HG03354 (cell line): Measurements from ENCODE around the gene SLC2A11.
A peak's percentile ranks its signal among the peaks of the same experiment; 100 is the strongest.
"Not testable (repeated sequence)": the region's sequence is repeated elsewhere in the genome, so short reads cannot be mapped to it uniquely, and the experiment has no call there.

Experiments
- ATAC-seq: cut with Tn5 transposase; IDR thresholded peaks from one replicate; pipeline ENCODE4 v1.9.1; 2021; ENCODE audit warnings: mild to moderate bottlenecking; ENCODE audit not compliant: unreplicated experiment, poor library complexity, severe bottlenecking

SLC2A11 gene

DNA sequence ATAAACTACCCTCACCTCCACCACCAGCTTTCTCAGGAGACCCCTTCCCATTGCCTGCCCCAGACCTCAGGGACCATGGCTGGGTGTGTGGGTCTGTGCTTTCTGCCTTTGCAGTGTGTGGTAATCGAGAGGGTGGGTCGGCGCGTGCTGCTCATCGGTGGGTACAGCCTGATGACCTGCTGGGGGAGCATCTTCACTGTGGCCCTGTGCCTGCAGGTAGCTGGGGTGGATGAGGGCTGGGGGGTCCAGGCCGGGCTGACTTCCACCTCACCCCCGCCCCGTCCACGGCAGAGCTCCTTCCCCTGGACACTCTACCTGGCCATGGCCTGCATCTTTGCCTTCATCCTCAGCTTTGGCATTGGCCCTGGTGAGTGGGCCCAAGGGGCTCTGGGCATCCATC, 26.0 kb downstream of the SLC2A11 start:
- no peak for ATAC-seq

DNA sequence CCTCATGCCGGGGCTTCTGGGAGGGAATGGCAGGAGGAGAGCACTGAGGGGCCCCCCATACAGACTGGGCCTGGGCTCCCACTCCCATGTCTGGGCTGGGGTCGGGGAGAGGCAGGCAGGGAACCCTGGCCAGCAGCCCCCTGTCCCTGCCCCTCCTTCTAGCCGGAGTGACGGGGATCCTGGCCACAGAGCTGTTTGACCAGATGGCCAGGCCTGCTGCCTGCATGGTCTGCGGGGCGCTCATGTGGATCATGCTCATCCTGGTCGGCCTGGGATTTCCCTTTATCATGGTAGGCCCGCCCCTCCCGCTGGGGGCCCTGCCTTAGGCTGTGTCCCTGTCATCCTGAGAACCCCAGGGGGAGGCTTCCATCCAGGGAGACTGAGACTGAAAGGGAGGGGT, 26.5 kb downstream of the SLC2A11 start:
- ATAC-seq = no peak

DNA sequence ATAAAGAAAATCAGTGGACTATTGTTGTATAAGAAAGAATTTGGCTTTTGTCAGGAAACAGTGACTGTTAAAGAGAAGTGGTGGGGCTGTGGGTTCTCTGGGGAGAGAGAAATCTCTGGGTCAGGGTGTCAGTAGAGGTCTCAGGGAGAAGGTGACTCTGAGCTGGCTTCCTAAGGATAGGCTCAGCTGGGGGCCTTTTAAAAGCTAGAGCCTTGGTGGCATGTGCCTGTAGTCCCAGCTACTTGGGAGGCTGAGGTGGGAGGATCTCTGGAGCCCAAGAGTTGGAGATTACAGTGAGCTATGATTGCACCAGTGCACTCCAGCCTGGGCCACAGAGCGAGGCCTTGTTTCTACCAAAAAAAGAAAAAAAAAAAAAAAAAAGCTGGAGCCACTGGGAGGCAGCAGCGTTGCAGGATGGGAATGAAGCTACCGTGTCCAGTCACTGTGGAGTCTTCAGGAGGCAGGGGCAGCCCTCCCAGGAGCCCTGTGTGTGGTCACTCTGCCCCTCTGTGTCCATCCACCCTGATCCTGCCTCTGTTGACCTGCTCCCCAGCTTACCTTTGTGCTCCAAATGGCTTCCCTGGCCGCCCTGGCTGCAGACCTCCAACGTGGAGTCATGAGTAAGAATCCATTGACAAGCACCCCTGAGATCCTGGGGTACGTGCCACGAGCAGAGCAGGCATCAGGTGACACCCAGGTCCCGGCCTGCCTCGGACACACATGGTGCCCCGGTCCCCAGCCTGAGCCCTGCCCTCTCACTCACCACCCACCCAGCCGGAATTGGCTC, 31.1 kb downstream of the SLC2A11 start:
- no peak for ATAC-seq

DNA sequence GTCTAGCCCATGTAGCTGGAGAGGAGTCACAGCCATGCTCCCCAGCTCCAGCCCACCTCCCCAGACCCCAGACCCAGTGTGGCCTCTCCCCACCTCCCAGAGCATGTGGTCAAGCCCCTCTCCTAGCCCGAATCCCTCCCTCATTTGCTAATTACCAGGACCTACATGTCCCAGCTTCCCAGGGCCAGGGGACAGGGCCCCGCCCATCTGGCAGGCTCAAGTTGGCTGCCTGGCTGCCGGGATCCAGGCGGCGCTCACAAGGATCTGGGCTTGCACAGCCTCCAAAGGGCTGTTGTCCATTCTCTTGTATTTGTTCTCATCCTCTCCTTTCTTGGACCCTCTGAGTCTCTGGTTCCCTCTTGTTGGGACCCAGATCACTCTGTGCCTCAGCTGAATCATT, 31.9 kb downstream of the SLC2A11 start:
- no peak for ATAC-seq

DNA sequence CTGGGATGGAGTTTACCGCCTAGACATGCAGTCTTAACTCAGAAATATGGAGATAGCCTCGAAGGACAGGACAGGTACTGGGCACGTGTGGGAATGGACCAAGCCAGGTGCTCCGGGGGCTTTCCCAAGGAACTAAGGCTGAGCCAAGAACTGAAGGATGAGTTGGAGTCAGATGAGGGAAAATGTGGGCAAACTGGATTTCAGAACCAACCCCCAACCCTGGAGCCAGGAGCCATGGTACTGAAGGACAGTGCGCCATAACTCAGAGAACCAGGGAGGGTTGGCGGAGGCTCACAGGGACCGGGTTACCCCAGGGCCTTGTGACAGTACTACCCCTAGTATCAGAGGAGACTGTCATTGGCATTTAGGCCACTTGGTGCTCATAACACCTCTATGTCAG, 34.1 kb downstream of the SLC2A11 start:
- no peak for ATAC-seq

DNA sequence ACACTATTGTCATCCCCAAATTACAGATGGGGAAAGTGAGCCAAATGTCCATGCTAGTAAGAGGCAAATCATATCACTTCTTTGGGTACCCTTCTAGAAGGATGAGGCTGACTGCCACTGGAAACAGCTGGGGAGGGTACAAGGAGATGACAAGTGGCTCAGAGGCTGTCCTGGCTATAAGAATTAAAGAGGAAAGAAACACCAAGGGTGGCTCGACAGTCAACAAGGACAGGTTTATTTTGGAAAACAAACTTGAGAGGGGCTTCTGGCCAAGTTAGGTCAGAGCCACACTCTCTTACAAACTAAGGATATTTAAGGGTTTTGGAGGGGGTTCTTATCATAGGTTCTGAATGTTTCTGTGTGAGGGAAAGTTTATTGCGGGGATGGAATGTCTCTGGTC, 34.5 kb downstream of the SLC2A11 start:
- ATAC-seq = no peak

DNA sequence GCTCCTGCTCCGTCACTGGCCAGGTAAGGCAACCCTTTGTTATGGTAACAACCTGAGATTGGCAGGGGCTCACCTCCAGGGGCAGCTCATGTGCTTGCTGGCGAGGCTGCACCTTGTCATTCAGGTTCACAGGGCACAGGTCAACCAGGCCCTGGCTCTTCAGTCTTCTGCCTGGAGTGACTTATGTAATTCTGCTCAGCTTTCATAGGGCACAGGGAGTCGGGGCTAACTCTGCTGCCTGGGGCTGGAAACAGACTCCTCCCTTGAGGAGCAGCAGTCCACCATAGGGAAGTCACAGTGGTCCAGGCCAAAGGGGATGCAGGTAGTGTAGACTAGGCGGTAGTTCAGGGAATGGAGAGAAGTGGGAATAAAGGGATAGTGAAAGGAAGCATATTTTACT, 35.0 kb downstream of the SLC2A11 start:
- no peak for ATAC-seq

DNA sequence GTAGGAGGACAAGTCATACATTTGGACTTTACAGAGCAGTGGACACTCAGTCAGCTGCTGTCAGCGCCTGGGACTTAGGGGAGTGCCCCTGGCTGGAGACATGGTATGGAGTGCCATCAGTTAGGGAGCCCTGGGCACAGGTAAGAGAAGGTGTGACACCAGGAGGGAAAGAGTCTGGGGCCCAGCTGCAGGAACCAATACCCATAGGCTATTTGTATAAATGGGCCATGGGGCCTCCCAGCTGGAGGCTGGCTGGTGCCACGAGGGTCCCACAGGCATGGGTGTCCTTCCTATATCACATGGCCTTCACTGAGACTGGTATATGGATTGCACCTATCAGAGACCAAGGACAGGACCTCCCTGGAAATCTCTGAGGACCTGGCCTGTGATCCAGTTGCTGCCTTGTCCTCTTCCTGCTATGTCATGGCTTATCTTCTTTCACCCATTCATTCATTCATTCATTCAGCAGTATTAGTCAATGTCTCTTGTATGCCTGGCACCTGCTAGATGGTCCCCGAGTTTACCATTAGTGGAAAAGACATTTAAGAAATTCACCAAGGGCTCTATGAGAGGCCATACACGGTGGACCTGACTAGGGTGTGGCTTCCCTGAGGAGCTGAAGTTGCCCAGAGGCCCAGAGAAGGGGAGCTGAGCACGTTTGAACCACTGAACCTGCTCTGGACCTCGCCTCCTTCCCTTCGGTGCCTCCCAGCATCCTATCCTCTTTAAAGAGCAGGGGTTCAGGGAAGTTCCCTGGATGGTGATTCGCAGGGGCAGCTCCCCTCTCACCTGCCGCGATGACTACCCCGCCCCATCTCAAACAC, 35.7 kb downstream of the SLC2A11 start:
- ATAC-seq = no peak

DNA sequence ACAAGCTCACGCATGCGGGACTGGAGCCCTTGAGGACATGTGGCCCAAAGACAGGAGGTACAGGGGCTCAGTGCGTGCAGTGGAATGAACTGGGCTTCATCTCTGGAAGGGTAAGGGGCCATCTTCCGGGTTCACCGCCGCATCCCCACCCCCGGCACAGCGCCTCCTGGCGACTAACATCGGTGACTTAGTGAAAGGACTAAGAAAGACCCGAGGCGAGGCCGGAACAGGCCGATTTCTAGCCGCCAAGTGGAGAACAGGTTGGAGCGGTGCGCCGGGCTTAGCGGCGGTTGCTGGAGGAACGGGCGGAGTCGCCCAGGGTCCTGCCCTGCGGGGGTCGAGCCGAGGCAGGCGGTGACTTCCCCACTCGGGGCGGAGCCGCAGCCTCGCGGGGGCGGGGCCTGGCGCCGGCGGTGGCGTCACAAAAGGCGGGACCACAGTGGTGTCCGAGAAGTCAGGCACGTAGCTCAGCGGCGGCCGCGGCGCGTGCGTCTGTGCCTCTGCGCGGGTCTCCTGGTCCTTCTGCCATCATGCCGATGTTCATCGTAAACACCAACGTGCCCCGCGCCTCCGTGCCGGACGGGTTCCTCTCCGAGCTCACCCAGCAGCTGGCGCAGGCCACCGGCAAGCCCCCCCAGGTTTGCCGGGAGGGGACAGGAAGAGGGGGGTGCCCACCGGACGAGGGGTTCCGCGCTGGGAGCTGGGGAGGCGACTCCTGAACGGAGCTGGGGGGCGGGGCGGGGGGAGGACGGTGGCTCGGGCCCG, 36.5 kb downstream of the SLC2A11 start, which contains the start of gene MIF:
Gene MIF, plus strand, starts transcription at position 439 of the 765 bp plus-strand sequence. Its CDS starts 92 bp downstream, at position 531.
- ATAC-seq = peak; percentile 87

DNA sequence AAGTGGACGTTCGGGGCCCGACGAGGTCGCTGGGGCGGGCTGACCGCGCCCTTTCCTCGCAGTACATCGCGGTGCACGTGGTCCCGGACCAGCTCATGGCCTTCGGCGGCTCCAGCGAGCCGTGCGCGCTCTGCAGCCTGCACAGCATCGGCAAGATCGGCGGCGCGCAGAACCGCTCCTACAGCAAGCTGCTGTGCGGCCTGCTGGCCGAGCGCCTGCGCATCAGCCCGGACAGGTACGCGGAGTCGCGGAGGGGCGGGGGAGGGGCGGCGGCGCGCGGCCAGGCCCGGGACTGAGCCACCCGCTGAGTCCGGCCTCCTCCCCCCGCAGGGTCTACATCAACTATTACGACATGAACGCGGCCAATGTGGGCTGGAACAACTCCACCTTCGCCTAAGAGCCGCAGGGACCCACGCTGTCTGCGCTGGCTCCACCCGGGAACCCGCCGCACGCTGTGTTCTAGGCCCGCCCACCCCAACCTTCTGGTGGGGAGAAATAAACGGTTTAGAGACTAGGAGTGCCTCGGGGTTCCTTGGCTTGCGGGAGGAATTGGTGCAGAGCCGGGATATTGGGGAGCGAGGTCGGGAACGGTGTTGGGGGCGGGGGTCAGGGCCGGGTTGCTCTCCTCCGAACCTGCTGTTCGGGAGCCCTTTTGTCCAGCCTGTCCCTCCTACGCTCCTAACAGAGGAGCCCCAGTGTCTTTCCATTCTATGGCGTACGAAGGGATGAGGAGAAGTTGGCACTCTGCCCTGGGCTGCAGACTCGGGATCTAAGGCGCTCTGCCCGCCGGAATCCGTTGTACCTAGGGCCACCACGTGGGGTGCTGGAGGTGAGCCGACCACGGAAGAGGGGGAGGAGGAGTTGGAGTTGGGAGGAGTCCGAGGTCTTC, 37.3 kb downstream of the SLC2A11 start:
- peak; percentile 37 for ATAC-seq

DNA sequence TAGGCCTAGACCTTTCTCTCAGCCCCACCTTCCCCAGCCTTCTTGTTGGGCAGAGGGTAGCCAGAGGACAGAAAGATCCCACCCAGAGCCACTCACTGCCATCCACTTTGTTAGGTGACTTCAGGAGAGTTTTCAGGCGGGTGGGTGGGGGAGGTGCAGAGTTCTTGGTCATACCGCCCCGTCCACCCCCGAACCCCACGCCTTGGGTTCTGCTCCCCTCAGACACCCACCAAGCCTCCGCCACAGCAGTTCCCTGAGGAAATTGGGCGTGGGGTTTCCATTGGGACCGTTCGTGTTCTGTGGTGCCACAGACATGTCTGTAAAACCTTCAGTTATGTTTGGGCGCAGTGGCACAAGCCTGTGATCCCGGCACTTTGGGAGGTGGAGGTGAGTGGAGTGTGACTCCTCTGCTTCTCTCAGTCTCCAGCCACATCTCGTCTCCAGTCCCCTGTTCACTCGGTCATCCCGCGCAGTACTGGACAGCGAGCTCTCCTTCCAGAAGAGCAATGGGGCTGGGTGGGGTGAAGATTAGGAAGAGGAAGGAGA, 38.0 kb downstream of the SLC2A11 start:
- ATAC-seq = no peak

DNA sequence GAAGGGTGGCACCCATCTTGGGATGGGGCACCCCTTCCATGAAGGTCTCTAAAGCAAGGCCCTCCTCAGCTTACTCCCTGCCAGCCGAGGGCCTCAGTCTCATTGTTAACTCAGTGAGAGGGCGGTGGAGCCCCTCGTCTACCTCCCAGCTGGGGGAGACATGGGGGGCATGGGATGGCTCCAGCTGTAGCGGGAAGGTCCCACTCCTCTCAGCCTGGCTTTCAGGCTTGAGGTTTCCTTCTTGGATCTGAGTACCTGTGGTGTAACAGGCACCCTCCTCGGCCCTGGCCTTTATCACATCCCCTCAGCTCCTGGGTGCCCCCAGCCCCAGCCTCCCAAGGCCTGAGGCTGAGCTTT, 38.5 kb downstream of the SLC2A11 start:
- no peak for ATAC-seq

DNA sequence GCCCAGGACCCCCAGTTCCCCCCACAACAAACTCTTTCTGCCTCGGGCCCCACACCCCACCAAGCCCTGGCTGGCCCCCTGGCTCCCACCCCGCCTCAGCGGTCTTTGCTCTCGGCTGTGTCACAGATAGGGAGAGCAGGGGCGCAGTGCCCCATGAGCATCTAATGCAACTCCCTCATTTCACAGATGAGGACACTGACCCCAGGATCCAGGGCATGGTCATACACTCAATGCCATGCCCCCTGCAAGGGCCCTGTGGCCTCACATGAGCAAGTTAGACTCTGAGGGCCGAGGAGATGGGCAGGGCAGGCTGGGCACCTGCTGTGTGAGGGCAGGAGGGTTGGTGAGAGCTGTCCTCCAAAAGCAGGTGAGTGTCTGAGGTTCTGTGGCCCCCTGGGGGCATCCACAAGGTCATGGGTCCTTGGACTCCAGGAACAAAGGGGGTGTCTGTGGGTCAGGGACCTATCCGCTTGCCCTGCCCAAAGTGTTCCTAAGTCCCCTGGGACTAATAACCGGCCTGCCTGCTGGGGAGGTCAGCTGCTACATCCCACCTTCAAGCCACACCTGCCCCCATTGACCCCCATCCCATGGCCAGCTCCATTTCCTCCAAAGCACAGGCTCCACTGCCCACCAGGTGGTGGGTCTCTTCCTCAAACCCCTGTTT, 39.0 kb downstream of the SLC2A11 start:
- ATAC-seq = no peak

DNA sequence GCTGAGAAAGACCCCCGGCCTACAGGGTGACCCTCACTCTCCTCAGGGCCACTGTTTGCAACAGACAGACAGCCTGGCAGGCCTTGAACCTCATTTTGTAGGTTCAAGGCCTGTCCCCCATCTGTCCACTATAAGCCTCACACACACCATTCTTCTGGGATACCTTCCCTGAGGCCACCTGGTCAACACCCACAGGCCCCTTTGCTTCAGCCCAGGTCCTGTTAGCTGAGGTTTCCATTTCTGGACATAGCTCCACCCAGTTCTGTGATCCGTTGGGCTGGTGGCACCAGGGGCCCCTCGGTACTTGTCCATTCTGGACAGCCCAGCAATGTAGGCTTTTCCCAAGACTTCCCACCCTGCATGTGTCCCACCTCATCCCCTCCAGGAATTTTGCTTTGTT, 39.6 kb downstream of the SLC2A11 start:
- ATAC-seq = no peak

DNA sequence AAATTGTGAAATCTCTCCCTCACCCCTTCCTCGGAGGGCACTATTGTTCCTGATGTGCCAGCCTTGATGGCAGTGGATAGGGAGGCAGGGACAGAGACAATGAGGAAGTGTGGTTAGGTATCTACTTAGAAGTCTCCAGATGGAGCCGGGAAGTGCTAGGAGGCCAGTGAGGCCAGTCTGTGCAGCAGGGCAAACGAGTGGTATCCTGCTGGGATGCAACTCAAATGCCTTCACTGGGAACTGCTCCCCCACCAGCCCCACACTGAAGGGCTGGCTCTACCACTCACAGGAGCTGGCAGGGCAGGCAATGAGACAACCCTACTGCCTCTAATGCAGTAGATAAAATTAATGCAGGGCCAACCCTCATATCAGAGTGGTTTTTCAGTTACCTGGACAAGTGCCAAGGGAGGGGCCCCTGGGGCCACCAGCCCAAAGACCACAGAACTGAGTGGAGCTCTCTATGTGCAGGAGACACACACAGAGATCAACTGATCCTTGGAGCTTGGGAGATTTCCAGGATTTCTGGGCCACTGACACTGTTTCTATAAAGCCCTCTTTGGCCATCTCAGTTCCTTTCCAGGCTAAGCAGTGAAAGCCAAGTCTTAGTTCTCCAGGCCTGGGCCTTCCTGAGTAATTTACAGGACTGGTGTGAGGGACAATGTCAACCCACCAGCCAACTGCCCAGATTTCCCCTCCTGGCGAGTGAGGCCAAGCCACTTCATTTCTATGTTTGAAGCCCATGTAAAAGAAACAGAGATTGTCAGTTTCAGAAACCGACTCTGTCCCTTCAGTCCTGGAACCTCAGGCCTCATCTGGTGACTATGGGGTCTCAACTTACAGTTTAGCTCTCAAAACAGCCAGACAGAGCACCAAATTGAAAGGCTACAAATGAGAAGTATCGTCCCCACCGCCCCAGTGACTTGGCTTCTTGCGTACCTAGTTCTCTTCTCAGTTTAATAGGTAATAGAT, 40.6 kb downstream of the SLC2A11 start:
- ATAC-seq = no peak

DNA sequence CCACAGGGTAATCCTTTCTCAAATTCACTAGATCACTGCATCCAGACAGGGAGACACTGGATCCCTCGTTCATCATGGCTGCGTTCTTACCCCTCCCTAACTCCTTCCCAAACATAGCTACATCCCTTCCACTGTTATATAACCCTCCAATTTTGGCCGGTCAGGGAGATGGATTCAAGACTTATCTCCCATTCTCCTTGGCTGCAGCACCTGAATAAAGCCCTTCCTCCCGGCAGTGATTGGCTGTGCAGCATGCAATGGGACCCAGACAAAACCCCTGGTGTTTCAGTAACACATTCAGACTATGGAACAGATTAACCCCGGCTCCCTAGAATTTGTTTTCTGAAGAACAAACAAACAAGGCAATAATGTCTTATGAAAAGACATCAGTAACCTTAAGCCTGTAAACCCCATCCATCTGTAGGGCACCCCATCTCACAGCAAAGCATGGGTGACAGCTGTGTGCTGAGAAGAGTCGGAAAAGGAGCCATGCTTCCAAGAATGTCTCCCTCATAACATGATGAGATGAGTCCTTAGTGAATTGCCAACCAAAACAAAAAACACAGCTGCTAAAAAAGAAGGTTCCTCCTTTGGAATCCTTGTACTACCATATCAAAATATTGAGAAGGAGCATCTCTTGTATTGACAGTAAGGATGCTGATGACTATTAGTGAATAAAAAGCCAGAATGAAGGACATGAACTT, 41.5 kb downstream of the SLC2A11 start:
- ATAC-seq = no peak

DNA sequence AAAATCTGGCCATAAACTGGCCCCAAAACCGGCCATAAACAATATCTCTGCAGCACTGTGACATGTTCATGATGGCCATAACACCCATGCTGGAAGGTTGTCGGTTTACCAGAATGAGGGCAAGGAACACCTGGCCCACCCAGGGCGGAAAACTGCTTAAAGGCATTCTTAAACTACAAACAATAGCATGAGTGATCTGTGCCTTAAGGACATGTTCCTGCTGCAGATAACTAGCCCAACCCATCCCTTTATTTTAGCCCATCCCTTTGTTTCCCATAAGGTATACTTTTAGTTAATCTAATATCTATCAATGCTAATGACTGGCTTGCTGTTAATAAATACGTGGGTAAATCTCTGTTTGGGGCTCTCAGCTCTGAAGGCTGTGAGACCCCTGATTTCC, 42.6 kb downstream of the SLC2A11 start:
- not testable (repeated sequence) for ATAC-seq
